ENCODE data around the gene DPP6. TPM values are rescaled to one million over a fixed set of nuclear protein-coding genes. Genes with fewer than 3 reads are reported as not detected.

Gene DPP6
- total and polyA plus RNA-seq, 9 of the 15 experiments (the other 6 are each of a cell fraction or from before 2014, with no cell fraction given): not detected

DNA sequence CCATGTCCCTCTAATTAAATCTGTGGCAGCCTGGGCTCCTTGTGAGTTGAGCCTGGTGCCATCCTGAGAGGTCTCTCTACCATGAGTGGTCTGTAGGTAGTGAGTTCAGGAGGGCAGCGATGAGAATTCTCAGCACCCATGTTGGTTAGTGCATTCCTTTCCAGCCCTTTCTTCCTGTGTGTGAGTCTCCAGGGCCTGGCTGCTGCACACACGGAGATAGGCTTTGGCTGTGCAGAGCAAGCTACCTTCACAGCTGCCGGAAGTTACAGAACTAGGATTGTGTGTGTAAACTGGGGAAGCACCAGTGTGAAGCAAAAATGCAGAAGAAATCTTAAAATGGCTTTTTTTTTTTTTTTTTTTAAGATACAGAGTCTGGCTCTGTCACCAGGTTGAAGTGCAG is 592.2 kb downstream of the DPP6 start:
- intact Hi-C loops (cut with micrococcal nuclease) (no loop called here), in situ Hi-C loops (cut with MboI) (loop anchor here (5.0 kb wide), 1 partner anchor 98 kb away; no protein-coding TSS in a partner anchor)
- ChIA-PET POLR2A (no interaction called here), CTCF (ENCODE audit: low intra/inter-chr PET ratio) (interaction anchor here (4.7 kb wide), 1 partner anchor 99 kb away, joined by 53 read pairs; no protein-coding TSS in a partner anchor)
- FAIRE-seq (no peak), DNase-seq (ENCODE audit: extremely low read depth in 1 of 4, low spot score in 3 of 4) (no peak), ATAC-seq (no peak)
- no TSS peak for BruUV-seq (replicated peaks)
- Histone ChIP-seq H3K36me3 (ENCODE audit: control insufficient read depth, insufficient read depth, low read length) (no peaks in the 10 kb centered on the region), H3K9me1 (ENCODE audit: control insufficient read depth, insufficient read depth, low read length) (peaks cover 2% of the 10 kb centered on the region), H3K4me1 (replicated peaks in 1 of 2; ENCODE audit: control insufficient read depth in 2 of 2, insufficient read depth in 2 of 2, low read length in 2 of 2) (peaks cover 0 to 16% of the 10 kb centered on the region in 2 experiments; a peak in 1 of 5 replicates), H2AFZ (ENCODE audit: low read depth, low read length) (no peak overlapping the region; the same call in 1 of the 2 replicates), H3K27me3 (ENCODE audit: control insufficient read depth in 2 of 2, insufficient read depth in 2 of 2, low read length in 2 of 2) (peaks cover 0 to 17% of the 10 kb centered on the region in 2 experiments; a peak in 2 of 5 replicates), H3K9ac (ENCODE audit: insufficient read depth in 1 of 2, low read depth in 2 of 2, low read length in 2 of 2) (no peak overlapping the region), H3K9me3 (replicated peaks; ENCODE audit: control insufficient read depth, insufficient read depth, low read depth, low read length) (no peaks in the 10 kb centered on the region), H3K4me2 (ENCODE audit: insufficient read depth, low read length) (no peak overlapping the region), H3K79me2 (ENCODE audit: control insufficient read depth, insufficient read depth, low read length) (no peaks in the 10 kb centered on the region), H3K4me3 (no peak overlapping the region), H4K20me1 (replicated peaks; ENCODE audit: control insufficient read depth, insufficient read depth, low read length) (no peaks in the 10 kb centered on the region), H3K27ac (ENCODE audit: extremely low read depth, low read depth, low read length) (no peak overlapping the region)
- WGBS (ENCODE audit: insufficient coverage, low coverage, missing lambda C conversion rate): 40% methylated on average over 3 of the region's 3 CpGs
- TF ChIP-seq, protein P1, sequence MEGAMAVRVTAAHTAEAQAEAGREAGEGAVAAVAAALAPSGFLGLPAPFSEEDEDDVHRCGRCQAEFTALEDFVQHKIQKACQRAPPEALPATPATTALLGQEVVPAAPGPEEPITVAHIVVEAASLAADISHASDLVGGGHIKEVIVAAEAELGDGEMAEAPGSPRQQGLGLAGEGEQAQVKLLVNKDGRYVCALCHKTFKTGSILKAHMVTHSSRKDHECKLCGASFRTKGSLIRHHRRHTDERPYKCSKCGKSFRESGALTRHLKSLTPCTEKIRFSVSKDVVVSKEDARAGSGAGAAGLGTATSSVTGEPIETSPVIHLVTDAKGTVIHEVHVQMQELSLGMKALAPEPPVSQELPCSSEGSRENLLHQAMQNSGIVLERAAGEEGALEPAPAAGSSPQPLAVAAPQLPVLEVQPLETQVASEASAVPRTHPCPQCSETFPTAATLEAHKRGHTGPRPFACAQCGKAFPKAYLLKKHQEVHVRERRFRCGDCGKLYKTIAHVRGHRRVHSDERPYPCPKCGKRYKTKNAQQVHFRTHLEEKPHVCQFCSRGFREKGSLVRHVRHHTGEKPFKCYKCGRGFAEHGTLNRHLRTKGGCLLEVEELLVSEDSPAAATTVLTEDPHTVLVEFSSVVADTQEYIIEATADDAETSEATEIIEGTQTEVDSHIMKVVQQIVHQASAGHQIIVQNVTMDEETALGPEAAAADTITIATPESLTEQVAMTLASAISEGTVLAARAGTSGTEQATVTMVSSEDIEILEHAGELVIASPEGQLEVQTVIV (CRISPR knock-in tag; IDR thresholded peaks at IDR 0.05; ENCODE audit: borderline replicate concordance): no peak
- TF ChIP-seq ATF4 (CRISPR knock-in tag; IDR thresholded peaks at IDR 0.05): no peak
- TF ChIP-seq ZNF239 (CRISPR knock-in tag; IDR thresholded peaks at IDR 0.05): no peak
- TF ChIP-seq ATF3 (IDR thresholded peaks at IDR 0.05): no peak
- no peak for TF ChIP-seq ATF3 (CRISPR knock-in tag; conservative IDR thresholded peaks at IDR 0.05)
- TF ChIP-seq, protein P2, sequence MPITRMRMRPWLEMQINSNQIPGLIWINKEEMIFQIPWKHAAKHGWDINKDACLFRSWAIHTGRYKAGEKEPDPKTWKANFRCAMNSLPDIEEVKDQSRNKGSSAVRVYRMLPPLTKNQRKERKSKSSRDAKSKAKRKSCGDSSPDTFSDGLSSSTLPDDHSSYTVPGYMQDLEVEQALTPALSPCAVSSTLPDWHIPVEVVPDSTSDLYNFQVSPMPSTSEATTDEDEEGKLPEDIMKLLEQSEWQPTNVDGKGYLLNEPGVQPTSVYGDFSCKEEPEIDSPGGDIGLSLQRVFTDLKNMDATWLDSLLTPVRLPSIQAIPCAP (CRISPR knock-in tag; IDR thresholded peaks at IDR 0.05; ENCODE audit: borderline replicate concordance): no peak
- no peak for TF ChIP-seq LARP7 (IDR thresholded peaks at IDR 0.05)
- no peak for TF ChIP-seq FOXP1 (CRISPR knock-in tag; IDR thresholded peaks at IDR 0.05)
- no peak for TF ChIP-seq CREB3L1 (IDR thresholded peaks at IDR 0.05; ENCODE audit: borderline replicate concordance, low read depth)
- TF ChIP-seq, protein P3, sequence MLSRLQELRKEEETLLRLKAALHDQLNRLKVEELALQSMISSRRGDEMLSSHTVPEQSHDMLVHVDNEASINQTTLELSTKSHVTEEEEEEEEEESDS (CRISPR knock-in tag; IDR thresholded peaks at IDR 0.05): no peak
- TF ChIP-seq ZNF41 (CRISPR knock-in tag; conservative IDR thresholded peaks at IDR 0.05): no peak
- no peak for TF ChIP-seq TCFL5 (CRISPR knock-in tag; conservative IDR thresholded peaks at IDR 0.05)
- TF ChIP-seq NFIX (CRISPR knock-in tag; IDR thresholded peaks at IDR 0.05; ENCODE audit: low read depth): no peak
- TF ChIP-seq ZBTB5 (IDR thresholded peaks at IDR 0.05): no peak
